HG03103 (cell line): ENCODE results near the gene PNLIP.

Experiments used
- ATAC-seq: cut with Tn5 transposase; IDR thresholded peaks from one replicate; pipeline ENCODE4 v1.9.1; 2021; ENCODE audit warnings: low read depth; ENCODE audit not compliant: unreplicated experiment

PNLIP gene

DNA sequence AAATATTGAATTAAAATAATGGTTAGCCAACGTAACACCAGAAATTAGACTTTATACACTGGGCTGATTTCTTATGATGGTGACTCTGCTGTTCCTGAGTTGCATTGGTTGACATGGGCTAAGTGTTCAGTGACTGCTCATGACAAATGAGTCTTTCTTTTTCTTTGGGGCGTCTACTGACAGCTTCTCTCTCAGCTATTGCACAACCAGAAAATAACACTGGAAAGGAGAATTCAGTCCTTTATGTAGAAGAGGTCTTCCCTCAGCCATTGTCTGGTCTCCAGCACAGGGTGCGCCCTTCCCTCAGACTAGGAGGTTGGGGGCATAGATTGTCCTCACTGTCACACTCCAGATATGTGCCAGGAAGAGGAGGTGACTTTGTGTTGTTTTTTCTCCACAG lies 21.6 kb downstream of the PNLIP start:
- ATAC-seq, result no peak

GRCh38 chr10:116574797-116575196 lies 29.1 kb downstream of the PNLIP start:
- no peak for ATAC-seq

DNA sequence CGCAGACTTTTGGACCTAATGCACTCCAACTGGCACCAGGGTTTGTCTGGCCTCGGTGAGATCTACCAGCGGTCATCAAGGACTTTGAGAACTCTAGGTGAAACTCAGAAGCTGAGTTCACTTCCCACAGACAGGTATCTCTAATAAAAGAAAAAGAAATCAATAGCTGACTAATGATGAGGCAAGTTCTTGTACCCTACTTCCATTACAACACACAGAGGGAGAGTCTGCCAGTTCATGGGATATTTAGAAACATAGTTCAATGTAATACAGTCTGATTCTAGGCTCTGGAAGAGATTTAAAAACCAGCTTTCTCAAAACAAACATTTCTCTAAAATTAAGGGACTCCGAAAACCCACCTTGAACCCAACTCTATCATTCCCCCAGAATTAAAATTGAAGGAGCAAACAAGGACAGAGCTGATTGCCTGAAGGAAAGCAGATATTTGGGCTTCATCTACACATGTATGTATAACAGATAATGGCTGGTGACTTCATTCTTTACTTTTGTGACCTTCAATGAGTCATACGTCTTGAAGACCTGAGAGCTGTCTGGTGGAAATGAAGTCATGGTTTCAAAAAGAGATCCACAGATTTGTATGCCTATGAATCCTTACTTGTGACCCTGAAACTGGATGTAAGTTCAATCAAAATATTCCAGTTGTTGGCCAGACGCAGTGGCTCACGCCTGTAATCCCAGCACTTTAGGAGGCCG lies 42.3 kb downstream of the PNLIP start:
- no peak for ATAC-seq

GRCh38 chr10:116588995-116589394 lies 43.3 kb downstream of the PNLIP start:
- ATAC-seq, result no peak

DNA sequence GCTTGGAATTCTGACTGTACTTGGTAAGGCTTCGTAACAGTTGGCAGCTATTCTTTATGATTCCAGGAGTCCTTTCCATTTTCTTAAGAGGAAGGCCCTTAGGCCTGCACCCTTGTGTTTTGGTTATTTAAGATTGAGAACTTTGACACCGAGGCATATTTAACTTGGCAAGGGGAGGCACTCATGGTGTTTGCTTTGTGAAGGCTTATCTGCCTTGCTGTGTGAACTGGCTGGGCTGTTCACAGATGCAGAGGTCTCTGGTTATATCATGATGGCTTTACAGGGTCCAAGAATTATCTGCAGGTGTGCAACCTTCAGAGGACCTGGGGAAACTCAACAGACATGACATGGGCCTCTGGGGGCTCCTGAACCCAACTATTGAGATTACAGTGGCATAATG lies 44.2 kb downstream of the PNLIP start:
- no peak for ATAC-seq

- no peak for ATAC-seq
Observed at GRCh38 chr10:116590590-116591444, 45.1 kb downstream of the PNLIP start, which contains the start of gene PNLIPRP1. TSS of gene PNLIPRP1 (plus strand) at chr10:116590959. CDS start at chr10:116591130, 171 bp downstream.

DNA sequence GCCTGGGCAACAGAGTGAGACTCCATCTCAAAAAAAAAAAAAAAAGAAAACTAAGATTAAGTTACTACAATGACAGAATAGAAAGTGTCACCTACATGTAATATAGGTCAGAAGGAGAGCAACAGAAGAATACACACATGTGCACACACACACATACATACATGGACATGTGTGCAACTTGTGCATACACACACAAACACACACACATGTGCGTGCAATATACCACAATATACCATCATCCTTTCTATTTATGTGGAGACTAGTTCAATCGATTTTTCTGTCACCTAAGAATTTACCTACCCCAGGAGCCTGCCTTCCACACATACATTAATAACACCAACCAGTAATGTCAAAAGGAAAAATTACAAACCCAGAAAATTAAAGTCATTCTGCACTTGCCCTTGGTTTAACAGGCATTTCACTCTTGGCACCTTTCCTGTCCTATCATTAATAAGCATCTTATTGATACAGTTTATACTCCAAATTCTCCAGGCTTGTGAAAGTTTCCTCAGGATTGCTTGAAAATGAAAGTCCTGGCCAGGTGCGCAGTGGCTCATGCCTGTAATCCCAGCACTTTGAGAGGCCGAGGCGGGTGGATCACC lies 47.5 kb downstream of the PNLIP start:
- ATAC-seq, result no peak

GRCh38 chr10:116594525-116595035 lies 48.8 kb downstream of the PNLIP start:
- ATAC-seq, result no peak

GRCh38 chr10:116596062-116596461 lies 50.3 kb downstream of the PNLIP start:
- no peak for ATAC-seq

DNA sequence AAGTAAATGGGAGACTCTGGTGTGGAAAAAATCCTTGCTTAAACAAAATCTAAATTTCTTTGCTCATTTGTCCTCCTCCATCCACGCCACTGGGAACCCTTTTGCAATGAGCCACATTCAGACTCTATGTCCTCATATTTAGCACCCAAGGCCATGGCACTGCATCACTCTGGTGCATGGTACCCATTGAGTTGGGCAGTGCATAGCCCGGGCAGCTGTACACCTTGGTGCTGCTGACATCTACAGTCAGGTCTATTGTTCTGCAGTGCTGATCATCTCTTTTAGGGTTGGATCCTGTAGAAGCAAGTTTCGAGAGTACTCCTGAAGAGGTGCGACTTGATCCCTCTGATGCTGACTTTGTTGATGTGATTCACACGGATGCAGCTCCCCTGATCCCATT lies 51.8 kb downstream of the PNLIP start:
- no peak for ATAC-seq

DNA sequence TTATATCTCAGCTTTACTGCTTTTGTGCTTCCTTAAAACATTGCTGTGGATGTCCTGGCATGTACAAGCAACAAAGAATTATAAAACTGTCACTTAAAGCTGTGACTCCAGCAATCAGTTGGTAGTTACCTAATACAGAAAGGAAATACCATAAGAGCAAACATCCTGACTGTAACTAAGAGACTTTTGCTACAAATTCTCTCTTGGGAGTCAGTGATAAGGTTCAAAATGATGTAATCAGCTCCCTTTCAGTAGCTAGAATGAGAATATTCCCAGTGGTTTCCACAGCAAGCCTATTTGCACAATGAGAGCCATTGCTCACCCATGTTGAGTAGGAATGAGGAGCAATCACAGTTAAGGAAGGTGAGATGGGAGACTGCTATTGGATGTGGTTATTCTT lies 52.6 kb downstream of the PNLIP start:
- ATAC-seq, result no peak

- ATAC-seq, result no peak
Observed at GRCh38 chr10:116599991-116600390, 54.3 kb downstream of the PNLIP start.

DNA sequence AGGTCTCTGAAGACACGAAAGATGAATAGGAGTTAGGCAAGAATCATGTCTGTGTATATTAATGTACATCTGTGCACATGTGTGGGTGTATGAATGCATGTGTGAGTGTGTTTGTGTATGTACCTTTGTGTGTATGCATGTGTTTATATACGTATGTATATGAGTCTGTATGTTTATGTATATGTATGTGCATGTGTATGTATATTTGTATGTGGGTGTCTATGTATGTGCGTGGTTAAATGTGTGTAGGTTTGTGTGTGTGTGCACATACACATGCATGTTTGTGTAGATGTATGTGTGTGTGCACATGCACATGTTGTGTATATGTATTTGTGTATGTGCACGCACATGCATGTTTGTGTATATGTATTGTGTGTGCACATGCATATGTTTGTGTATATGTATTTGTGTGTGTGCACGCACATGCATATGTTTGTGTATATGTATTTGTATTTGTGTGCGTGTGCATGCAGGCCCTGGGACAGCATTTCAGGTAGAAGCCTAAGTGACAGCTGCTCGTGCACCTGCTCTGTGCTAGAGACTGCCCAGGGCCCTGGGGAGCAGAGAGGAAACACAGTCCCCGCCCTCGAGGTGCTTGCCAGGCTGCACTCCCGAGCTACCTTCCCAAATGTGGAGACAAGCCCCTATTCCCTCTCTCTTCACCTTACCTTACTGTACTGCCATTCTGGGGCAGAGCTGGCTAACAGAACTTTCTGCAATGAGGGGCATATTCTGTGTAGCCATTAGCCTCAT lies 57.1 kb downstream of the PNLIP start:
- ATAC-seq, result no peak

DNA sequence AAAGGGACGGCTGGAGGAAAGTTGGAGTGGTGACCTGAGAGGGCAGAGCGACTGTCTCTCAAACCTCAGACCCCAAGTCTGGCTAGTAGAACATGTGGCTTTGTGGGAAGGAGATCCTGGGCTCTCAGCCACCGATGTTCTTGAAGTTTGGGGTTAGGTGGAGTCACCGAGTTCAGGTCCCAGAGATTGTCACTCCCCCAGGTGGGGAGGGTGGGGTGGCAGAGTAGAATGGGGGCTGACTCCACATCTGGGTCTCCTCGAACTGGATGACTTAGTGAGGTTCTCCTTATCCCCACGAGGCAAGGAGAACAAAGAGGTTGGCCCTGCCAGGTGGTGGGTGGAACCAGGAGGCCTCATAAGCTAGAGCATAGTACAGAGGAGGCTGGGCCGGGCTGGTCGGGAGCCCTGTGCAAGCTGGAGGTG lies 60.3 kb downstream of the PNLIP start:
- ATAC-seq, result no peak

DNA sequence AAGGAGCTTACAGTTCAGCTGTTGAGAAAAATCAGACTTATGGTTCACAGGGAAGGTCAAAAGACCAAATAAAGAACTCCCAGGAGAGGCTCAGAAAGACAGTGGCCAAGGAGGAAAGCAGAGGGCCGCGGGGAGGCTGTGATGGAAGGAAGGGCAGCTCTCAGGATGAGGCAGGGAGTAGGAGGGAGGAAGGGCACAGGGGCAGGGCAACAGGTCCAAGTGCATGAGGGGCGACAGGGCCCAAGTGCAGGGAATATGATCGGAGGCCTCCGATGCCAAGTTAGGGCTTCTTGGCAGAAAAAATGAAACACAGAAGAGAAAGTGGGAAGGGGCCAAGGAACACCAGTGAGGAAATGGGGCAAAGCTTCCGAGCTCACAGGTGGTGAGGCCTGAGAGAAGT lies 61.6 kb downstream of the PNLIP start:
- no peak for ATAC-seq

GRCh38 chr10:116608686-116609594 lies 63.2 kb downstream of the PNLIP start:
- ATAC-seq, result peak; percentile 12

DNA sequence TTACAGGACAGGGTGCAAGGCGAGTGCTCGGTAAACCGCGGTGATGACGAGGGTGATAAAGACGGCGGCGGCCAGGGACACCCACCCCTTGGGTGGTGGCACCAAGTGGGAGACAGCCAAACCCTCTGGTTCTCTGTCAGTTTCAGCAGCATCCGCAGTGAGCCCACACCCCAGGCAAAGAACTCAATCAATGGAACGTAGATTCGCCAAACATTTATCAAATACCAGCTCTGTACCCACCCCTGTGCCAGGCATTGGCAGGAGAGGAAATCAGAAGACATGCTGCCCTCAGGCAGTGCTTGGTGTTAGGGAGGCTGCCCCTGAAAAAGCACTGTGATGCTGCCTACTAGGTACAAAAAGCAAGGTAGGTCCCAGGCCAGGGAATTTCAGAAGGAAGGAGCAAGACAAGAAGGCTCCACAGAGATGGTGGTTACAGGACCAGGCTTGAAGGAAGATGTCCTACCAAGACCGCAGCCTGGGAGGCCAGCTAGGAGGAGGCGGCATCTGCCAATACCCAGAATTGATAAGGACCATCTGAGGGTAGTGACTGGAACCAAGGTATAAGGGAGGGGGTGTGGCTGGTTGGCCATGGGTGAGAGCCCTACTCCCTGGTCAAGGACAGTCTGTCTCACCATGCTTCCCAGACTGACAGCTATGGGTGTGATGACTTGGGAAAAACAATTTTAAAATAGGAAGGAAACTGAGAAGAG lies 64.9 kb downstream of the PNLIP start:
- no peak for ATAC-seq

DNA sequence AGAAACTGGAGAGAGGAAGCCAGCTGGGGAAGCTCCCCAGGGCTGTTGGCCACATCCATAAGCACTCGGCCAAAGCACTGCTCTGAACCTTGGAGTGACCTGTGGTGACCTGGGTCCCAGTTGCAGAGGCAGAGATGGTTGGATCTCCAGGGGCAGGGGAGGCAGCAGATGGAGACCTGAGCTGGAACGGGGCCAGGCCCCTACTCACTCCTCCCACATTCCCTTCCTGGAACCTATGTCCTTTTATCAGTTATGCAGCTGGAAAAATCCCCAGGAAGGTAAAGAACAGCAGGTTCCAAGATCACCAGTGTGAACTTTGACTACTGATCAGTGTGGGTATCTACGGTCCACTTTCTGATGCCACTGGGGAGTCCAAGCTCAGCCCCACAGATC lies 65.4 kb downstream of the PNLIP start:
- ATAC-seq, result no peak
